ENCODE results near the gene GJC2. TPM values are rescaled to one million over a fixed set of nuclear protein-coding genes. Genes with fewer than 3 reads are reported as not detected.
A peak's percentile ranks its signal among the peaks of the same experiment; 100 is the strongest.

The GJC2 gene
- total and polyA plus RNA-seq, 9 donors, result 0.94 to 1.6 (median 1.3) TPM

GRCh38 chr1:228158151-228159007 lies 8.6 kb downstream of the GJC2 start:
- H3K4me1 ChIP-seq (ENCODE audit: control insufficient read depth, insufficient read depth, low read length), result peaks cover 36% of the 10 kb centered on the region
- H3K4me3 ChIP-seq (ENCODE audit: low read length), result no peak overlapping the region
- peaks cover 42% of the 10 kb centered on the region for H3K27me3 ChIP-seq (ENCODE audit: control insufficient read depth, insufficient read depth, low read length)
- H3K36me3 ChIP-seq (ENCODE audit: control insufficient read depth, insufficient read depth, low read length), result no peaks in the 10 kb centered on the region
- 13% methylated on average over 98 of the region's 98 CpGs for WGBS (ENCODE audit: insufficient coverage)
- no peak overlapping the region for H3K27ac ChIP-seq (ENCODE audit: low read length)
- H3K9me3 ChIP-seq (replicated peaks; ENCODE audit: control insufficient read depth, low read depth, low read length), result no peaks in the 10 kb centered on the region
- no peak for DNase-seq

- Histone ChIP-seq H3K4me1 (ENCODE audit: control insufficient read depth, insufficient read depth, low read length) (peaks cover 41% of the 10 kb centered on the region), H3K4me3 (ENCODE audit: low read length) (no peak overlapping the region), H3K9me3 (replicated peaks; ENCODE audit: control insufficient read depth, low read depth, low read length) (no peaks in the 10 kb centered on the region), H3K36me3 (ENCODE audit: control insufficient read depth, insufficient read depth, low read length) (no peaks in the 10 kb centered on the region), H3K27me3 (ENCODE audit: control insufficient read depth, insufficient read depth, low read length) (peaks cover 42% of the 10 kb centered on the region), H3K27ac (ENCODE audit: low read length) (no peak overlapping the region)
- WGBS (ENCODE audit: insufficient coverage), result 54% methylated on average over 3 of the region's 14 CpGs
- DNase-seq, result no peak
These were observed 9.4 kb downstream of the GJC2 start for GRCh38 chr1:228159008-228159665.

GRCh38 chr1:228160201-228160761 lies 10.6 kb downstream of the GJC2 start:
- Histone ChIP-seq H3K4me1 (ENCODE audit: control insufficient read depth, insufficient read depth, low read length) (peaks cover 45% of the 10 kb centered on the region), H3K27ac (ENCODE audit: low read length) (no peak overlapping the region), H3K27me3 (ENCODE audit: control insufficient read depth, insufficient read depth, low read length) (peaks cover 42% of the 10 kb centered on the region), H3K9me3 (replicated peaks; ENCODE audit: control insufficient read depth, low read depth, low read length) (no peaks in the 10 kb centered on the region), H3K36me3 (ENCODE audit: control insufficient read depth, insufficient read depth, low read length) (no peaks in the 10 kb centered on the region), H3K4me3 (ENCODE audit: low read length) (no peak overlapping the region)
- DNase-seq, result no peak
- WGBS (ENCODE audit: insufficient coverage), result 66% methylated on average over 13 of the region's 15 CpGs

GRCh38 chr1:228161362-228161761 lies 11.6 kb downstream of the GJC2 start:
- Histone ChIP-seq H3K9me3 (replicated peaks; ENCODE audit: control insufficient read depth, low read depth, low read length) (no peaks in the 10 kb centered on the region), H3K4me3 (ENCODE audit: low read length) (no peak overlapping the region), H3K27me3 (ENCODE audit: control insufficient read depth, insufficient read depth, low read length) (peaks cover 42% of the 10 kb centered on the region), H3K27ac (ENCODE audit: low read length) (peak overlapping the region; percentile 20), H3K36me3 (ENCODE audit: control insufficient read depth, insufficient read depth, low read length) (no peaks in the 10 kb centered on the region), H3K4me1 (ENCODE audit: control insufficient read depth, insufficient read depth, low read length) (peaks cover 46% of the 10 kb centered on the region)
- 53% methylated on average over 2 of the region's 7 CpGs for WGBS (ENCODE audit: insufficient coverage)
- DNase-seq, result no peak

GRCh38 chr1:228161866-228162265 lies 12.1 kb downstream of the GJC2 start:
- peaks cover 37% of the 10 kb centered on the region for H3K27me3 ChIP-seq (ENCODE audit: control insufficient read depth, insufficient read depth, low read length)
- no peaks in the 10 kb centered on the region for H3K9me3 ChIP-seq (replicated peaks; ENCODE audit: control insufficient read depth, low read depth, low read length)
- WGBS (ENCODE audit: insufficient coverage), result 64% methylated on average over 8 of the region's 9 CpGs
- H3K27ac ChIP-seq (ENCODE audit: low read length), result peak overlapping the region; percentile 20
- DNase-seq, result no peak
- H3K36me3 ChIP-seq (ENCODE audit: control insufficient read depth, insufficient read depth, low read length), result no peaks in the 10 kb centered on the region
- H3K4me1 ChIP-seq (ENCODE audit: control insufficient read depth, insufficient read depth, low read length), result peaks cover 51% of the 10 kb centered on the region
- no peak overlapping the region for H3K4me3 ChIP-seq (ENCODE audit: low read length)

GRCh38 chr1:228162286-228163006 lies 12.7 kb downstream of the GJC2 start:
- H3K9me3 ChIP-seq (replicated peaks; ENCODE audit: control insufficient read depth, low read depth, low read length), result no peaks in the 10 kb centered on the region
- no peaks in the 10 kb centered on the region for H3K36me3 ChIP-seq (ENCODE audit: control insufficient read depth, insufficient read depth, low read length)
- WGBS (ENCODE audit: insufficient coverage), result 37% methylated on average over 3 of the region's 14 CpGs
- H3K27me3 ChIP-seq (ENCODE audit: control insufficient read depth, insufficient read depth, low read length), result peaks cover 32% of the 10 kb centered on the region
- H3K4me3 ChIP-seq (ENCODE audit: low read length), result no peak overlapping the region
- peak; percentile 78 for DNase-seq
- H3K4me1 ChIP-seq (ENCODE audit: control insufficient read depth, insufficient read depth, low read length), result peaks cover 52% of the 10 kb centered on the region
- peak overlapping the region; percentile 74 for H3K27ac ChIP-seq (ENCODE audit: low read length)

GRCh38 chr1:228163007-228163753 lies 13.4 kb downstream of the GJC2 start:
- no peak overlapping the region for H3K4me3 ChIP-seq (ENCODE audit: low read length)
- DNase-seq, result peak; percentile 64

GRCh38 chr1:228163776-228164519 lies 14.2 kb downstream of the GJC2 start:
- 88% methylated on average over 8 of the region's 10 CpGs for WGBS (ENCODE audit: insufficient coverage)
- no peak for DNase-seq
- Histone ChIP-seq H3K27ac (ENCODE audit: low read length) (no peak overlapping the region), H3K27me3 (ENCODE audit: control insufficient read depth, insufficient read depth, low read length) (peaks cover 20% of the 10 kb centered on the region), H3K36me3 (ENCODE audit: control insufficient read depth, insufficient read depth, low read length) (peaks cover 3% of the 10 kb centered on the region), H3K9me3 (replicated peaks; ENCODE audit: control insufficient read depth, low read depth, low read length) (no peaks in the 10 kb centered on the region), H3K4me3 (ENCODE audit: low read length) (no peak overlapping the region), H3K4me1 (ENCODE audit: control insufficient read depth, insufficient read depth, low read length) (peaks cover 47% of the 10 kb centered on the region)

More at GRCh38 chr1:228163007-228163753, 13.4 kb downstream of the GJC2 start:
- 59% methylated on average over 28 of the region's 30 CpGs for WGBS (ENCODE audit: insufficient coverage)
- no peaks in the 10 kb centered on the region for H3K9me3 ChIP-seq (replicated peaks; ENCODE audit: control insufficient read depth, low read depth, low read length)
- H3K36me3 ChIP-seq (ENCODE audit: control insufficient read depth, insufficient read depth, low read length), result no peaks in the 10 kb centered on the region
- H3K27ac ChIP-seq (ENCODE audit: low read length), result peak overlapping the region; percentile 74
- peaks cover 25% of the 10 kb centered on the region for H3K27me3 ChIP-seq (ENCODE audit: control insufficient read depth, insufficient read depth, low read length)
- peaks cover 51% of the 10 kb centered on the region for H3K4me1 ChIP-seq (ENCODE audit: control insufficient read depth, insufficient read depth, low read length)

Measured in muscle of leg (tissue), 11 donors.